Neural cell (in vitro differentiated cells): Measurements from ENCODE around the gene TFPT. TPM values are rescaled to one million over a fixed set of nuclear protein-coding genes. Genes with fewer than 3 reads are reported as not detected.

Source experiments
- H2AFZ ChIP-seq: fragments of 200-600, 300-800 bp; sonication (generic), shearing (Covaris generic); 2 replicates; pipeline ENCODE4 v1.6.0; 2014; ENCODE audit warnings: low read depth, mild to moderate bottlenecking, antibody characterized with exemption, low read length, moderate library complexity
- H3F3A ChIP-seq: fragments of 200-600 bp; shearing (Covaris generic); 2 replicates; pipeline ENCODE4 v1.6.1; 2016; ENCODE audit warnings: mild to moderate bottlenecking, moderate library complexity, mixed read lengths, antibody characterized with exemption, low read length; ENCODE audit not compliant: insufficient read depth, poor library complexity, severe bottlenecking
- H3K27ac ChIP-seq: fragments of 200-600, 300-800 bp; sonication (generic), shearing (Covaris generic); 2 replicates; pipeline ENCODE4 v1.5.1; 2014; ENCODE audit warnings: mild to moderate bottlenecking, low read length, moderate library complexity
- H3K27me3 ChIP-seq: fragments of 300-800, 200-600 bp; sonication (generic), shearing (Covaris generic); 2 replicates; pipeline ENCODE4 v1.6.0; 2014; ENCODE audit warnings: mild to moderate bottlenecking, low read depth, low read length, moderate library complexity; ENCODE audit not compliant: insufficient read depth
- H3K36me3 ChIP-seq: fragments of 300-800, 200-600 bp; sonication (generic), shearing (Covaris generic); 2 replicates; pipeline ENCODE4 v1.5.1; 2014; ENCODE audit warnings: mild to moderate bottlenecking, antibody characterized with exemption, low read length, moderate library complexity; ENCODE audit not compliant: insufficient read depth
- H3K4me2 ChIP-seq: fragments of 300-800, 200-600 bp; sonication (generic), shearing (Covaris generic); 2 replicates; pipeline ENCODE4 v1.6.0; 2014; ENCODE audit warnings: mild to moderate bottlenecking, low read length
- H3K4me3 ChIP-seq: fragments of 300-800, 200-600 bp; sonication (generic), shearing (Covaris generic); 2 replicates; pipeline ENCODE4 v1.5.1; 2014; ENCODE audit warnings: mild to moderate bottlenecking, low read length, moderate library complexity
- H3K79me2 ChIP-seq: fragments of 200-600 bp; shearing (Covaris generic); replicated peaks from 2 replicates; pipeline ENCODE4 v1.6.0; 2014; ENCODE audit warnings: mild to moderate bottlenecking, low read length, moderate library complexity; ENCODE audit not compliant: insufficient read depth
- H3K9ac ChIP-seq: fragments of 300-800, 200-600 bp; sonication (generic), shearing (Covaris generic); 2 replicates; pipeline ENCODE4 v1.6.1; 2016; ENCODE audit warnings: mild to moderate bottlenecking, low read length, mixed read lengths
- H3K9me2 ChIP-seq: fragments of 200-600 bp; shearing (Covaris generic); 2 replicates; pipeline ENCODE4 v1.6.1; 2016; ENCODE audit warnings: mild to moderate bottlenecking, low read length, mixed read lengths; ENCODE audit not compliant: insufficient read depth
- H3K9me3 ChIP-seq: fragments of 200-600, 300-800 bp; sonication (generic), shearing (Covaris generic); 2 replicates; pipeline ENCODE4 v1.6.1; 2016; ENCODE audit warnings: mild to moderate bottlenecking, mixed run types, low read length, moderate library complexity, mixed read lengths
- H4K20me1 ChIP-seq: fragments of 200-600 bp; shearing (Covaris generic); 2 replicates; pipeline ENCODE4 v1.6.1; 2016; ENCODE audit warnings: mild to moderate bottlenecking, mixed run types; ENCODE audit not compliant: insufficient read depth
- CTCF ChIP-seq: fragments of 450-650 bp; IDR thresholded peaks from 2 replicates; pipeline ENCODE4 v1.5.1; 2014; ENCODE audit warnings: antibody characterized with exemption, mild to moderate bottlenecking, moderate library complexity; ENCODE audit not compliant: poor library complexity, severe bottlenecking
- EP300 ChIP-seq: fragments of 450-650 bp; conservative IDR thresholded peaks from 2 replicates; pipeline ENCODE4 v1.6.1; 2014; ENCODE audit warnings: antibody characterized with exemption, mild to moderate bottlenecking, moderate library complexity; ENCODE audit not compliant: poor library complexity, severe bottlenecking
- EZH2 ChIP-seq: fragments of 200-600, 300-800 bp; shearing (Covaris generic), sonication (generic); IDR thresholded peaks from 2 replicates; pipeline ENCODE4 v1.6.1; 2014; ENCODE audit warnings: antibody characterized with exemption, low read length, borderline replicate concordance, mild to moderate bottlenecking; ENCODE audit not compliant: insufficient read depth, poor library complexity, severe bottlenecking
- MXI1 ChIP-seq: fragments of 450-650 bp; conservative IDR thresholded peaks from 2 replicates; pipeline ENCODE4 v1.6.1; 2014; ENCODE audit warnings: antibody characterized with exemption, mild to moderate bottlenecking; ENCODE audit not compliant: poor library complexity, severe bottlenecking
- POLR2AphosphoS5 ChIP-seq: IDR thresholded peaks from 2 replicates; pipeline ENCODE4 v1.6.1; 2012
- RAD21 ChIP-seq: fragments of 450-650 bp; conservative IDR thresholded peaks from 2 replicates; pipeline ENCODE4 v1.6.1; 2014; ENCODE audit warnings: antibody characterized with exemption, mild to moderate bottlenecking, moderate library complexity
- REST ChIP-seq: IDR thresholded peaks from 2 replicates; pipeline ENCODE4 v1.6.1; 2012; ENCODE audit warnings: borderline replicate concordance
- SMC3 ChIP-seq: fragments of 450-650 bp; conservative IDR thresholded peaks from 2 replicates; pipeline ENCODE4 v1.6.1; 2014; ENCODE audit warnings: antibody characterized with exemption, mild to moderate bottlenecking, moderate library complexity; ENCODE audit not compliant: poor library complexity
- TAF1 ChIP-seq: IDR thresholded peaks from 2 replicates; pipeline ENCODE4 v1.6.1; 2012; ENCODE audit warnings: low read depth
- polyA plus RNA-seq: library from polyadenylated mRNA; depleted of rRNA; stranded (reverse); fragments of >200 nt; gene quantifications from 2 replicates; pipeline ENCODE4 v1.2.3, GENCODE V29; 2014

Gene TFPT
- polyA plus RNA-seq, 1 donor from 2014 or later, result 24.3 TPM

GRCh38 chr19:54141356-54141755 lies 25.9 kb upstream of the TFPT start:
- Histone ChIP-seq H3K27me3 (no peaks in the 10 kb centered on the region), H3K9me3 (no peaks in the 10 kb centered on the region), H3K36me3 (no peaks in the 10 kb centered on the region), H4K20me1 (no peaks in the 10 kb centered on the region), H3K9ac (no peak overlapping the region), H3K79me2 (peaks cover 34% of the 10 kb centered on the region), H2AFZ (no peak overlapping the region), H3K4me2 (no peak overlapping the region), H3K9me2 (no peaks in the 10 kb centered on the region), H3F3A (no peaks in the 10 kb centered on the region), H3K4me3 (no peak overlapping the region), H3K27ac (no peak overlapping the region)
- TF ChIP-seq RAD21, result no peak
- no peak for TF ChIP-seq REST
- TF ChIP-seq MXI1, result no peak
- no peak for TF ChIP-seq POLR2AphosphoS5
- no peak for TF ChIP-seq EZH2
- TF ChIP-seq TAF1, result no peak
- TF ChIP-seq CTCF, result no peak
- TF ChIP-seq EP300, result no peak
- no peak for TF ChIP-seq SMC3

GRCh38 chr19:54138489-54139256 lies 23.2 kb upstream of the TFPT start:
- no peaks in the 10 kb centered on the region for H3K36me3 ChIP-seq
- H3K9ac ChIP-seq, result peak overlapping the region; percentile 97
- no peaks in the 10 kb centered on the region for H3F3A ChIP-seq
- H2AFZ ChIP-seq, result no peak overlapping the region
- peak overlapping the region; percentile 83 for H3K27ac ChIP-seq
- H3K9me2 ChIP-seq, result no peaks in the 10 kb centered on the region
- peak overlapping the region; percentile 92 for H3K4me3 ChIP-seq
- H4K20me1 ChIP-seq, result no peaks in the 10 kb centered on the region
- peak overlapping the region; percentile 80 for H3K4me2 ChIP-seq
- H3K79me2 ChIP-seq, result peaks cover 34% of the 10 kb centered on the region
- TF ChIP-seq RAD21, result no peak
- no peak for TF ChIP-seq SMC3
- no peak for TF ChIP-seq MXI1
- no peak for TF ChIP-seq TAF1
- TF ChIP-seq EP300, result no peak
- no peak for TF ChIP-seq CTCF
- TF ChIP-seq EZH2, result no peak
- no peak for TF ChIP-seq POLR2AphosphoS5
- no peak for TF ChIP-seq REST
- H3K9me3 ChIP-seq, result no peaks in the 10 kb centered on the region
- H3K27me3 ChIP-seq, result no peaks in the 10 kb centered on the region
